Measurements from ENCODE around the gene PLG.
"Not testable (repeated sequence)": the region's sequence is repeated elsewhere in the genome, so short reads cannot be mapped to it uniquely, and the experiment has no call there.

PLG gene

DNA sequence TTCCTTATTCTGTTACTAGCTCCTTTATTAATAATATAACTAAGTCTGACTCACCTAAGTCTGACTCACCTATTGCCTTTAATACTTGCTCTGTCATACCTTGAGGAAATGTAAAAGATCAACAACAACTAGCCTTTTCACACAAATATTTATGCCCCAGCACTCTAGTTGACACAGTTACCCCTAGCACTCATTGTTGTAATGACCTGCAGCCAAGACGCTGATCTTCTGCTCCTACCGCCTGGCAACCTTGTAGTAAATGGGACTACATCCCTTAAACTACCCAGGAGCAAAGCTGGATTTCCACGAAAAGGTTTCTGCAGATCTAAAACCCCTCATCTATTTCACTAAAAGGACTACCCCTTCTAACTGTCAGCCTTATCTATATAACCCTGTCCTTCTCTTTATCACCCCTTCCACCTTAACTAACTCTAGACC, 90.0 kb downstream of the PLG start:
- TF ChIP-seq, protein P1, sequence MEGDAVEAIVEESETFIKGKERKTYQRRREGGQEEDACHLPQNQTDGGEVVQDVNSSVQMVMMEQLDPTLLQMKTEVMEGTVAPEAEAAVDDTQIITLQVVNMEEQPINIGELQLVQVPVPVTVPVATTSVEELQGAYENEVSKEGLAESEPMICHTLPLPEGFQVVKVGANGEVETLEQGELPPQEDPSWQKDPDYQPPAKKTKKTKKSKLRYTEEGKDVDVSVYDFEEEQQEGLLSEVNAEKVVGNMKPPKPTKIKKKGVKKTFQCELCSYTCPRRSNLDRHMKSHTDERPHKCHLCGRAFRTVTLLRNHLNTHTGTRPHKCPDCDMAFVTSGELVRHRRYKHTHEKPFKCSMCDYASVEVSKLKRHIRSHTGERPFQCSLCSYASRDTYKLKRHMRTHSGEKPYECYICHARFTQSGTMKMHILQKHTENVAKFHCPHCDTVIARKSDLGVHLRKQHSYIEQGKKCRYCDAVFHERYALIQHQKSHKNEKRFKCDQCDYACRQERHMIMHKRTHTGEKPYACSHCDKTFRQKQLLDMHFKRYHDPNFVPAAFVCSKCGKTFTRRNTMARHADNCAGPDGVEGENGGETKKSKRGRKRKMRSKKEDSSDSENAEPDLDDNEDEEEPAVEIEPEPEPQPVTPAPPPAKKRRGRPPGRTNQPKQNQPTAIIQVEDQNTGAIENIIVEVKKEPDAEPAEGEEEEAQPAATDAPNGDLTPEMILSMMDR (IDR thresholded peaks at IDR 0.05; ENCODE audit: low read depth, low read length, missing control alignments) = no peak
- no peak for DNase-seq (ENCODE audit: low read depth)
- no peak overlapping the region for H3K4me3 ChIP-seq (ENCODE audit: low read depth, low read length)

DNA sequence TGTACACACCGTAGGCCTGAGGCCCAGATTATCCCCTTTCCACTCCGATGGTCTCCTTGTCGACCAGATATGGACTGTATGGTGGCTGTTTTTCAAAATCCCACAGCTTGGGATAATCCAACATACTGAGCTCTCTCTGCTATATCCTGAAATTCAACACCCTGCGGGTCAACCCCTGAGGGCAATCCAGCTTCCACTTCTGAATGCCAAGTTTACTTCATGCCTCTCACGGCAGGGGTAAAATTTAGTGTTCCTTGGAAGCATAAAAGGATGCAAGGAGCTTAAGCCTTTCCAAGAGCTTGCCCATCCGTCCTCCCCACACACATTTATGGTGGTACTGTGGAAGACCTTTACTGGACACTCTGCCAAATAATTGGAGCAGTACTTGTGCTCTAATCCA, 90.7 kb downstream of the PLG start:
- TF ChIP-seq, protein P1 (IDR thresholded peaks at IDR 0.05; ENCODE audit: low read depth, low read length, missing control alignments) = no peak
- no peak overlapping the region for H3K4me3 ChIP-seq (ENCODE audit: low read depth, low read length)
- no peak for DNase-seq (ENCODE audit: low read depth)

DNA sequence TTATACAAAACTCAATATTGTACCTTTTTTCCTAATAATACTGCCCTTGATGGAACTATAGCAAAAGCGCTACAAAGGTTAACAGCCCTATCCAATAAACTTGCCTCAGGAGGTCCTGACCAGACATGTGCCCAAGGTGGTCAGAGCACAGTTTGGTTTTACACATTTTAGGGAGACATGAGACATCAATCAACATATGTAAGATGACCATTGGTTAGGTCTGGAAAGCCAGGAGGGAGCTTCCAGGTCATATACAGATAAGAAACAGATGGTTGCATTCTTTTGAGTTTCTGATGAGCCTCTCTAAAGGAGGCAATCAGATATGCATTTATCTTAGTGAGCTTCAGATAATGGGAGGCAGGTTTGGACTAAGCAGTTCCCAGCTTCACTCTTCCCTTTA, 91.6 kb downstream of the PLG start:
- no peak for DNase-seq (ENCODE audit: low read depth)
- TF ChIP-seq, protein P1 (IDR thresholded peaks at IDR 0.05; ENCODE audit: low read depth, low read length, missing control alignments) = no peak
- no peak overlapping the region for H3K4me3 ChIP-seq (ENCODE audit: low read depth, low read length)

DNA sequence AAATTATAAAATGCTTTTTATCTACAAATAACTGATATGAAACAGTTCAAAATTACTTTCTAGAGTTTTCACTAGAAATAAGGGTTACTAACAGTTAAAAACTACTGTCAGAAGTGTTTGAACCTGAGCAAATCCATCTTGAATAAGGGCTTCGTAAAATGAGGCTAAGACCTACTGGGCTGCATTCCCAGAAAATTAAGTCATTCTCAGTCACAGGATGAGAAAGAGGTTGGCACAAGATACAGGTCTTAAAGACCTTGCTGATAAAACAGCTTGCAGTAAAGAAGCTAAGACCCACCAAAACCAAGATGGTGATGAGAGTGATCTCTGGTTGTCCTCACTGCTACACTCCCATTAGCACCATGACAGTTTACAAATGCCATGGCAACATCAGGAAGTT, 93.7 kb downstream of the PLG start:
- no peak for DNase-seq (ENCODE audit: low read depth)
- TF ChIP-seq, protein P1 (IDR thresholded peaks at IDR 0.05; ENCODE audit: low read depth, low read length, missing control alignments) = no peak

DNA sequence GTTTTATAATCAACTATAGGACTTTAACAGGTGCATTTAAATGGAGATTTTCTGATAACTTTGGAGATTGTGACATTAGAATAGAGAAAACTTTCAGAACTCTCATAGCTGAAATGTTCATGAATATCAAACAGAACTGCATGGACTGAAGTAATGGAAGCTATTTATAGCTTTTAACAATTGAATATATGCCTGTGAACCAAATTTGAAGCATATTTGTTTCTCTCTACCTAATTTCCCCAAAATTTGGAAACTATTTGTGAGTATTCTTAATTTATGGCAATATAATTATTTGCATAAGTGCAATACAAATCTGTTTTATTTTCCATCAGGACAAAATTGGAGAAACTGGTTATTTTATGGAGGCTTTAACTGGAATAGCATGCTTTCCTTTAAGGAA, 96.6 kb downstream of the PLG start:
- H3K4me3 ChIP-seq (ENCODE audit: low read depth, low read length) = no peak overlapping the region
- TF ChIP-seq, protein P1 (IDR thresholded peaks at IDR 0.05; ENCODE audit: low read depth, low read length, missing control alignments) = no peak
- no peak for DNase-seq (ENCODE audit: low read depth)

More for the DNA sequence above, 93.7 kb downstream of the PLG start:
- no peak overlapping the region for H3K4me3 ChIP-seq (ENCODE audit: low read depth, low read length)

DNA sequence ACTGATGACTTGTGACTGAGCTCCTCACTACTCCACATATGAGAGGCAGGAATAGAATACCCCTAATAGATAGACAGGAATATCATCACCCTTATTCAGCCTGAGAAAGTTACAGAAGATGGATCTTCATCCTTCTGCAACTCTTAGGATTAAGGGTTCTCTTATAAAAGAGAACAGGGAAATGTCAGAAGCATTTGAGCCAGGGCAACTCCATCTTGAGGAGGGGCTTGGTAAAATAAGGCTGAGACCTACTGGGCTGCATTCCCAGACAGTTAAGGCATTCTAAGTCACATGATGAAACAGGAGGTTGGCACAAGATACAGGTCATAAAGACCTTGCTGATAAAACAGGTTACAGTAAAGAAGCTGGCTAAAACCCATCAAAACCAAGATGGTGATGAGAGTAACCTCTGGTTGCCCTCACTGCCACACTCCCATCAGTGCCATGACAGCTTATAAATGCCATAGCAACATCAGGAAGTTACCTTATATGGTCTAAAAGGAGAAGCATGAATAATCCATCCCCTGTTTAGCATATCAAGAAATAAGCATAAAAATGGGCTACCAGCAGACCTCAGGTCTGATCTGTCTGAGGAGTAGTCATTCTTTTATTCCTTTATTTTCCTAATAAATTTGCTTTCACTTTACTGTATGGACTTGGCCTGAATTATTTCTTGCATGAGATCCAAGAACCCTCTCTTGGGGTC, 97.9 kb downstream of the PLG start:
- TF ChIP-seq, protein P1 (IDR thresholded peaks at IDR 0.05; ENCODE audit: low read depth, low read length, missing control alignments) = no peak
- no peak for DNase-seq (ENCODE audit: low read depth)
- H3K4me3 ChIP-seq (ENCODE audit: low read depth, low read length) = no peak overlapping the region

DNA sequence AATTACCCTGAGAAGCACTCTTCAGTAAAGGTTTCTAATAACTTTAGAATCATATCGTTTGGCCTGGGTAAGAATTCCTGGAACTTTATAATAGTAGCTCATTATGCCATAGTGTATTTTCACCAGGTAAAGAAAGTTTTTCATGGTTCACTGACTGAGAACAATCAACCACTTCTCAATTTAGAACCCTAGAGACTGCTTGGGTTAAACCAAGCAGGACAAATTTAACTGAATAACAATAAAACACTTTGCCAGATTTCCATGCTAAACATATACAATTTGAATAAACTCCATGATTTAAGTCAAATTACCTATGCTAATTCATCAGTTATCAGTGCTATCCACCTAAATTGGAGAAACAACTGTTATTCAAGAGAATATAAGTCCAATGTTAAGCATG, 99.4 kb downstream of the PLG start:
- TF ChIP-seq, protein P1 (IDR thresholded peaks at IDR 0.05; ENCODE audit: low read depth, low read length, missing control alignments) = no peak
- no peak for DNase-seq (ENCODE audit: low read depth)

DNA sequence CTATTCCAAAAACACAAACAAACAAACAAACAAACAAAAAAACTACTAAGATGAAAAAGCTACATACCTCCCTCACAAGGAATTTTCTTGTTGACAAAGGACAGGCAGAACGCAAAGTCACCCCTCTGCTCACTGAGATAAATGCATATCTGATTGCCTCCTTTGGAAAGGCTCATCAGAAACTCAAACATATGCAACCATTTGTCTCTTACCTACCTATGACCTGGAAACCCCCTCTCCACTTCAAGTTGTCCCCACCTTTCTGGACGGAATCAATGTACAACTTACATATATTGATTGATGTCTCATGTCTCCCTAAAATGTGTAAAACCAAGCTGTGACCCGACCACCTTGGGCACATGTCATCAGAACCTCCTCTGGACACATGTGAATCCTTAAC, 100.0 kb downstream of the PLG start:
- not testable (repeated sequence) for H3K4me3 ChIP-seq (ENCODE audit: low read depth, low read length); DNase-seq (ENCODE audit: low read depth)

More for the DNA sequence above, 99.4 kb downstream of the PLG start:
- no peak overlapping the region for H3K4me3 ChIP-seq (ENCODE audit: low read depth, low read length)
